ENCODE data around the gene TMEM140. TPM values are rescaled to one million over a fixed set of nuclear protein-coding genes. Genes with fewer than 3 reads are reported as not detected.
A peak's percentile ranks its signal among the peaks of the same experiment; 100 is the strongest.

TMEM140 gene
- total and polyA plus RNA-seq, 2 of the 13 experiments (the other 11 are each of a cell fraction or from before 2014, with no cell fraction given) = 9.2 to 21.7 TPM

- TF ChIP-seq SKI (IDR thresholded peaks at IDR 0.05; ENCODE audit: partially characterized antibody) (no peak), HHEX (CRISPR knock-in tag; IDR thresholded peaks at IDR 0.05) (no peak), ZNF629 (CRISPR knock-in tag; conservative IDR thresholded peaks at IDR 0.05) (no peak), ZKSCAN5 (CRISPR knock-in tag; IDR thresholded peaks at IDR 0.05) (no peak), RXRA (CRISPR knock-in tag; IDR thresholded peaks at IDR 0.05) (no peak), HNRNPH1 (optimal IDR thresholded peaks at IDR 0.05; ENCODE audit: low read depth, low read length) (no peak), ZBTB26 (CRISPR knock-in tag; IDR thresholded peaks at IDR 0.05; ENCODE audit: borderline replicate concordance) (no peak), ZFP36 (IDR thresholded peaks at IDR 0.05; ENCODE audit: borderline replicate concordance, low read depth, low read length, partially characterized antibody) (no peak), ZNF761 (CRISPR knock-in tag; conservative IDR thresholded peaks at IDR 0.05) (no peak), MBNL3 (CRISPR knock-in tag; conservative IDR thresholded peaks at IDR 0.05) (no peak), ESRRA (CRISPR knock-in tag; IDR thresholded peaks at IDR 0.05; ENCODE audit: low read depth) (no peak), MBD4 (IDR thresholded peaks at IDR 0.05; ENCODE audit: borderline replicate concordance, low read length) (no peak), IRF2 (CRISPR knock-in tag; IDR thresholded peaks at IDR 0.05) (peak; percentile 53; the same call in 1 of the 2 replicates), MYNN (CRISPR knock-in tag; IDR thresholded peaks at IDR 0.05; ENCODE audit: low read depth) (no peak), TBP (CRISPR knock-in tag; IDR thresholded peaks at IDR 0.05) (no peak), HES4 (CRISPR knock-in tag; IDR thresholded peaks at IDR 0.05; ENCODE audit: borderline replicate concordance) (no peak), PRDM4 (CRISPR knock-in tag; IDR thresholded peaks at IDR 0.05; ENCODE audit: borderline replicate concordance) (no peak), ONECUT2 (CRISPR knock-in tag; IDR thresholded peaks at IDR 0.05) (no peak), ZNF207 (IDR thresholded peaks at IDR 0.05; ENCODE audit: borderline replicate concordance) (no peak), ZBTB33 (CRISPR knock-in tag; IDR thresholded peaks at IDR 0.05) (no peak), MAFG (CRISPR knock-in tag; IDR thresholded peaks at IDR 0.05) (no peak; the same call in 1 of the 2 replicates), MEIS2 (CRISPR knock-in tag; IDR thresholded peaks at IDR 0.05) (no peak), TSC22D2 (CRISPR knock-in tag; IDR thresholded peaks at IDR 0.05; ENCODE audit: borderline replicate concordance) (no peak; the same call in 1 of the 2 replicates), ZNF350 (CRISPR knock-in tag; IDR thresholded peaks at IDR 0.05; ENCODE audit: borderline replicate concordance, low read depth) (no peak), ATF3 (CRISPR knock-in tag; IDR thresholded peaks at IDR 0.05) (no peak)
Observed at GRCh38 chr7:135169141-135169963, 21.5 kb downstream of the TMEM140 start (continued).
